IMR-90 (cell line): Measurements from ENCODE around the gene PLCH2. TPM values are rescaled to one million over a fixed set of nuclear protein-coding genes. Genes with fewer than 3 reads are reported as not detected.
A peak's percentile ranks its signal among the peaks of the same experiment; 100 is the strongest.

Experiments
- ATAC-seq: fragments of 200-7000 bp; cut with Tn5 transposase; 2 replicates; pipeline ENCODE4 v1.9.1; 2020; ENCODE audit warnings: low read depth, mild to moderate bottlenecking, moderate library complexity
- BruUV-seq: library from RNA; stranded (reverse); fragments of 400-500 nt; replicated peaks from 2 replicates; lab custom pipeline; 2021; lab: Mats Ljungman, UMichigan
- CTCF ChIA-PET: fragments of 300-600 bp; formaldehyde crosslinking; extraction: SDS; loops from one replicate; lab custom pipeline; 2021; ENCODE audit warnings: antibody characterized with exemption; lab: Yijun Ruan, JAX
- POLR2A ChIA-PET: fragments of 300-600 bp; sonication (Branson Sonifier 250); formaldehyde crosslinking; loops from one replicate; lab custom pipeline; 2022; ENCODE audit warnings: antibody characterized with exemption; ENCODE audit not compliant: unreplicated experiment; lab: Charles Lee
- DNase-seq: peaks from one replicate; pipeline ENCODE4 v3.0.0; 2013
- H2AFZ ChIP-seq: replicated peaks from 2 replicates; pipeline ENCODE3; 2013; ENCODE audit warnings: low read length, mild to moderate bottlenecking; ENCODE audit not compliant: poor library complexity
- H2AK5ac ChIP-seq: 2 replicates; pipeline ENCODE4 v1.6.1; 2013; ENCODE audit warnings: low read depth, low read length, inconsistent platforms
- H2AK9ac ChIP-seq: replicated peaks from 2 replicates; pipeline ENCODE3; 2013; ENCODE audit warnings: mild to moderate bottlenecking, low read depth, low read length, moderate library complexity; ENCODE audit not compliant: poor library complexity
- H2BK120ac ChIP-seq: 2 replicates; pipeline ENCODE4 v1.6.1; 2013; ENCODE audit warnings: low read depth, low read length, inconsistent platforms
- H2BK15ac ChIP-seq: 3 replicates; pipeline ENCODE4 v1.6.1; 2013; ENCODE audit warnings: low read depth, low read length, inconsistent platforms
- H2BK20ac ChIP-seq: 2 replicates; pipeline ENCODE4 v1.6.1; 2013; ENCODE audit warnings: low read depth, mild to moderate bottlenecking, inconsistent platforms, low read length, moderate library complexity
- H2BK5ac ChIP-seq: 2 replicates; pipeline ENCODE4 v1.6.1; 2013; ENCODE audit warnings: mild to moderate bottlenecking, low read depth, low read length, inconsistent platforms; ENCODE audit not compliant: poor library complexity, severe bottlenecking
- H3K14ac ChIP-seq: replicated peaks from 2 replicates; pipeline ENCODE4 v1.6.1; 2013; ENCODE audit warnings: low read depth, low read length, inconsistent platforms
- H3K18ac ChIP-seq: 2 replicates; pipeline ENCODE4 v1.6.1; 2013; ENCODE audit warnings: low read depth, low read length, control low read depth
- H3K23ac ChIP-seq: 2 replicates; pipeline ENCODE4 v1.6.1; 2013; ENCODE audit warnings: low read depth, low read length, inconsistent platforms
- H3K27ac ChIP-seq: 2 replicates; pipeline ENCODE4 v1.5.1; 2013; ENCODE audit warnings: mild to moderate bottlenecking, control low read depth, low read length; ENCODE audit not compliant: insufficient read depth
- H3K27me3 ChIP-seq: 2 replicates; pipeline ENCODE4 v1.6.1; 2013; ENCODE audit warnings: low read length; ENCODE audit not compliant: control insufficient read depth, insufficient read depth
- H3K36me3 ChIP-seq: 2 replicates; pipeline ENCODE4 v1.6.1; 2013; ENCODE audit warnings: low read length, mixed read lengths; ENCODE audit not compliant: control insufficient read depth, insufficient read depth
- H3K4ac ChIP-seq: 2 replicates; pipeline ENCODE4 v1.6.1; 2013; ENCODE audit warnings: low read depth, low read length, inconsistent platforms
- H3K4me1 ChIP-seq: 2 replicates; pipeline ENCODE4 v1.6.1; 2013; ENCODE audit warnings: low read length, mixed read lengths; ENCODE audit not compliant: control insufficient read depth, insufficient read depth
- H3K4me2 ChIP-seq: 2 replicates; pipeline ENCODE4 v1.6.1; 2013; ENCODE audit warnings: low read depth, mild to moderate bottlenecking, control low read depth, low read length, moderate library complexity
- H3K4me3 ChIP-seq: 2 replicates; pipeline ENCODE4 v1.5.1; 2013; ENCODE audit warnings: low read depth, mild to moderate bottlenecking, control low read depth, low read length, moderate library complexity; ENCODE audit not compliant: insufficient read depth
- H3K56ac ChIP-seq: 2 replicates; pipeline ENCODE4 v1.6.1; 2013; ENCODE audit warnings: low read length, inconsistent platforms; ENCODE audit not compliant: insufficient read depth; ENCODE audit errors: extremely low read depth
- H3K79me1 ChIP-seq, 2 experiments: 2 replicates each; pipeline ENCODE4 v1.6.1; 2013; ENCODE audit warnings: low read length in 2 of 2, inconsistent platforms in 1 of 2, low read depth in 1 of 2
- H3K9ac ChIP-seq: 2 replicates; pipeline ENCODE4 v1.6.1; 2013; ENCODE audit warnings: low read depth, low read length, control low read depth
- H3K9me1 ChIP-seq: 2 replicates; pipeline ENCODE4 v1.6.1; 2013; ENCODE audit warnings: low read length, inconsistent platforms; ENCODE audit not compliant: insufficient read depth
- H3K9me3 ChIP-seq: 2 replicates; pipeline ENCODE4 v1.6.1; 2013; ENCODE audit warnings: low read length; ENCODE audit not compliant: control insufficient read depth, insufficient read depth
- H4K20me1 ChIP-seq: 2 replicates; pipeline ENCODE4 v1.6.1; 2013; ENCODE audit warnings: low read length, inconsistent platforms; ENCODE audit not compliant: insufficient read depth
- H4K5ac ChIP-seq: 2 replicates; pipeline ENCODE4 v1.6.1; 2013; ENCODE audit warnings: mild to moderate bottlenecking, low read depth, low read length, control low read depth
- H4K8ac ChIP-seq, 2 experiments: 2 replicates each; pipeline ENCODE4 v1.6.1; 2013; ENCODE audit warnings: low read depth in 2 of 2, low read length in 2 of 2, control low read depth in 1 of 2, inconsistent platforms in 1 of 2
- H4K91ac ChIP-seq: 2 replicates; pipeline ENCODE4 v1.6.1; 2013; ENCODE audit warnings: low read depth, low read length, inconsistent platforms; ENCODE audit not compliant: insufficient read depth
- BHLHE40 ChIP-seq: fragments of 150-350 bp; IDR thresholded peaks from 2 replicates; pipeline ENCODE4 v1.6.1; 2016; ENCODE audit warnings: mild to moderate bottlenecking, low read depth, low read length
- CEBPB ChIP-seq: IDR thresholded peaks from 2 replicates; pipeline ENCODE4 v1.6.1; 2012; ENCODE audit warnings: low read depth, low read length, improper control_type of control experiment
- CHD1 ChIP-seq: IDR thresholded peaks from 2 replicates; pipeline ENCODE4 v1.6.1; 2012; ENCODE audit warnings: low read depth, low read length, improper control_type of control experiment
- CTCF ChIP-seq: conservative IDR thresholded peaks from 2 replicates; pipeline ENCODE4 v1.5.1; 2012; ENCODE audit warnings: mild to moderate bottlenecking, low read depth, low read length, improper control_type of control experiment
- NFE2L2 ChIP-seq: fragments of 150-350 bp; IDR thresholded peaks from 2 replicates; pipeline ENCODE4 v1.6.1; 2016; ENCODE audit warnings: low read depth, mild to moderate bottlenecking, low read length
- POLR2A ChIP-seq: IDR thresholded peaks from 2 replicates; pipeline ENCODE4 v1.6.1; 2012; ENCODE audit warnings: mild to moderate bottlenecking, low read depth, low read length
- RAD21 ChIP-seq: IDR thresholded peaks from 2 replicates; pipeline ENCODE4 v1.6.1; 2012; ENCODE audit warnings: low read length, improper control_type of control experiment
- RCOR1 ChIP-seq: IDR thresholded peaks from 2 replicates; pipeline ENCODE4 v1.6.1; 2012; ENCODE audit warnings: mild to moderate bottlenecking, low read length, improper control_type of control experiment; ENCODE audit not compliant: insufficient replicate concordance
- RFX5 ChIP-seq: IDR thresholded peaks from 2 replicates; pipeline ENCODE4 v1.8.0; 2012; ENCODE audit warnings: low read depth, mild to moderate bottlenecking, low read length, moderate library complexity
- SMC3 ChIP-seq: fragments of 150-350 bp; IDR thresholded peaks from 2 replicates; pipeline ENCODE4 v1.6.1; 2016; ENCODE audit warnings: low read depth, mild to moderate bottlenecking, antibody characterized with exemption, low read length, moderate library complexity
- WGBS, 2 experiments: methylation state at CpG; one replicate each; pipeline versions ENCODE4 v1.1.5 to v1.1.7; 2013; ENCODE audit warnings: missing lambda C conversion rate in 2 of 2; ENCODE audit not compliant: insufficient read length in 1 of 2; ENCODE audit errors: extremely low coverage in 2 of 2; 5-methylcytosine and 5-hydroxymethylcytosine counted together
- dilution Hi-C: fragments of 300-500 bp; cut with HindIII; formaldehyde crosslinking; loops from one replicate; pipeline ENCODE4 v1.14.3; 2018; ENCODE audit warnings: low sequenced_read_pairs; ENCODE audit not compliant: unreplicated experiment
- in situ Hi-C: fragments of 300-500 bp; cut with MboI; formaldehyde crosslinking; loops from 3 replicates; pipeline ENCODE4 v1.14.3; 2019; ENCODE audit warnings: low sequenced_read_pairs, inconsistent platforms, mixed read lengths
- intact Hi-C: fragments of 100-400 bp; cut with micrococcal nuclease; formaldehyde crosslinking; loops from 2 replicates; pipeline ENCODE4 v1.10.0; 2022
- polyA plus RNA-seq, 3 experiments: library from polyadenylated mRNA; depleted of rRNA; stranded (reverse); fragments of >200 nt; gene quantifications; 2 replicates each; pipeline ENCODE4 v1.2.3, GENCODE V29; 2012; ENCODE audit warnings: low replicate concordance in 1 of 3
- total RNA-seq: library from RNA; depleted of rRNA; stranded (reverse); fragments of >200 nt; gene quantifications from 2 replicates; pipeline ENCODE4 v1.2.3, GENCODE V29; 2012
- TF ChIP-seq, protein P1 (sequence below): fragments of 150-350 bp; IDR thresholded peaks from 2 replicates; pipeline ENCODE4 v1.6.1; 2016; ENCODE audit warnings: low read depth, mild to moderate bottlenecking, low read length, moderate library complexity, borderline replicate concordance

Gene PLCH2
- total and polyA plus RNA-seq, 2 of the 4 experiments (the other 2 are of a cell fraction): 0.18 to 1.9 TPM

- in situ Hi-C loops: loop anchor here (5.0 to 25.0 kb wide), 2 partner anchors 129 to 354 kb away; partner anchors contain the start of genes FAAP20 and PEX10
- peak overlapping the region; percentile 39 for H2AFZ ChIP-seq
- H3K4ac ChIP-seq: no peak overlapping the region
- peaks cover 2% of the 10 kb centered on the region; the same call in 1 of the 2 replicates for H3K4me1 ChIP-seq
- H4K8ac ChIP-seq: no peak overlapping the region
- TF ChIP-seq RCOR1: no peak
- no peak for TF ChIP-seq RFX5
- no peak for TF ChIP-seq CHD1
- no peak for TF ChIP-seq CTCF
- TF ChIP-seq POLR2A: no peak
- TF ChIP-seq, protein P1, sequence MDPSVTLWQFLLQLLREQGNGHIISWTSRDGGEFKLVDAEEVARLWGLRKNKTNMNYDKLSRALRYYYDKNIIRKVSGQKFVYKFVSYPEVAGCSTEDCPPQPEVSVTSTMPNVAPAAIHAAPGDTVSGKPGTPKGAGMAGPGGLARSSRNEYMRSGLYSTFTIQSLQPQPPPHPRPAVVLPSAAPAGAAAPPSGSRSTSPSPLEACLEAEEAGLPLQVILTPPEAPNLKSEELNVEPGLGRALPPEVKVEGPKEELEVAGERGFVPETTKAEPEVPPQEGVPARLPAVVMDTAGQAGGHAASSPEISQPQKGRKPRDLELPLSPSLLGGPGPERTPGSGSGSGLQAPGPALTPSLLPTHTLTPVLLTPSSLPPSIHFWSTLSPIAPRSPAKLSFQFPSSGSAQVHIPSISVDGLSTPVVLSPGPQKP: no peak
- no peak for TF ChIP-seq BHLHE40
- TF ChIP-seq RAD21: no peak
- no peak for TF ChIP-seq SMC3
- no peak for TF ChIP-seq CEBPB
- TF ChIP-seq NFE2L2: no peak
- H4K91ac ChIP-seq: no peak overlapping the region
- H2BK20ac ChIP-seq: no peak overlapping the region
- peaks cover 2% of the 10 kb centered on the region; the same call in 1 of the 2 replicates for H3K27me3 ChIP-seq
- H3K4me2 ChIP-seq: no peak overlapping the region
- H2BK15ac ChIP-seq: no peak overlapping the region
- no peak overlapping the region for H3K4me3 ChIP-seq
- H3K27ac ChIP-seq: no peak overlapping the region
- dilution Hi-C loops: no loop called here
- 88% methylated on average over 15 of the region's 25 CpGs; no CpG with 5 or more reads in 1 of the 2 experiments for WGBS, 2 experiments
- H4K20me1 ChIP-seq: no peaks in the 10 kb centered on the region
- ChIA-PET CTCF (interaction anchor here (0.6 kb wide), 1 partner anchor 13 kb away, joined by 8 read pairs; no protein-coding TSS in a partner anchor), POLR2A (interaction anchor here (0.5 kb wide), 1 partner anchor 313 kb away, joined by 3 read pairs; no protein-coding TSS in a partner anchor)
- H3K9ac ChIP-seq: no peak overlapping the region
- H2BK120ac ChIP-seq: no peak overlapping the region
- H3K14ac ChIP-seq: no peak overlapping the region
- H3K9me1 ChIP-seq: peaks cover 3% of the 10 kb centered on the region; the same call in 1 of the 2 replicates
- DNase-seq (no peak), ATAC-seq (no peak)
- H3K36me3 ChIP-seq: no peaks in the 10 kb centered on the region
- H3K79me1 ChIP-seq: 0 out of 4 replicates have a peak, but pooled peaks cover 0 to 3% of the 10 kb centered on the region in 2 experiments
- intact Hi-C loops: no loop called here
- BruUV-seq: no TSS peak
- H3K23ac ChIP-seq: no peak overlapping the region
- no peak overlapping the region for H3K18ac ChIP-seq
- no peaks in the 10 kb centered on the region for H3K9me3 ChIP-seq
- H2AK9ac ChIP-seq: no peak overlapping the region
- H2AK5ac ChIP-seq: no peak overlapping the region
- no peak overlapping the region for H3K56ac ChIP-seq
- no peak overlapping the region for H4K5ac ChIP-seq
- no peak overlapping the region for H2BK5ac ChIP-seq
Observed at GRCh38 chr1:2541619-2542245, 65.6 kb downstream of the PLCH2 start.
